HG03280 (cell line): Measurements from ENCODE around the gene PTGIR.

Experiments used
- ATAC-seq: cut with Tn5 transposase; IDR thresholded peaks from one replicate; pipeline ENCODE4 v1.9.1; 2021; ENCODE audit warnings: mild to moderate bottlenecking, moderate library complexity; ENCODE audit not compliant: unreplicated experiment

PTGIR gene, protein sequence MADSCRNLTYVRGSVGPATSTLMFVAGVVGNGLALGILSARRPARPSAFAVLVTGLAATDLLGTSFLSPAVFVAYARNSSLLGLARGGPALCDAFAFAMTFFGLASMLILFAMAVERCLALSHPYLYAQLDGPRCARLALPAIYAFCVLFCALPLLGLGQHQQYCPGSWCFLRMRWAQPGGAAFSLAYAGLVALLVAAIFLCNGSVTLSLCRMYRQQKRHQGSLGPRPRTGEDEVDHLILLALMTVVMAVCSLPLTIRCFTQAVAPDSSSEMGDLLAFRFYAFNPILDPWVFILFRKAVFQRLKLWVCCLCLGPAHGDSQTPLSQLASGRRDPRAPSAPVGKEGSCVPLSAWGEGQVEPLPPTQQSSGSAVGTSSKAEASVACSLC

GRCh38 chr19:46624958-46625661 is at the start of gene PTGIR:
Gene PTGIR, minus strand, starts transcription at chr19:46625089. Its CDS starts 864 bp downstream, at chr19:46624225.
- no peak for ATAC-seq

DNA sequence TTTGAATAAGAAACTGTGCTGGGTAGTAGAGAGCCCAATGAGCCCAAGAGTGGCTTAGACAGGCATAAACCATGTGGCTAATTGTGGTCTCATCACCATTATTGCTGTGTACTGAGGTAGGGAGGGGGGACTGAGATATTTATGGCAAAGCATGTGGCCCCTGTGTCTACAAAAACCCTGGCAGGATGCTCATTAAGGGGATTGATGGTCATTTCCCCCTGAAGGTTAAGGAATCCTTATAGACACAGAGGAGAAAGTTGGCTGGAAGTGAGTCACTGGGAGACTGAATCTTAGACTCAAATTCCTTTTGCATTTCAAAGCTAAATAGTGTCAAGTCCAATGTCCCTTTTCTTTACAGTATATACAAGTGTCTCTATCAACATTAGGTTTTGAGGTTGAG is 45.9 kb upstream of the PTGIR start:
- ATAC-seq: no peak

GRCh38 chr19:46668662-46669061 is 43.8 kb upstream of the PTGIR start:
- ATAC-seq: no peak

GRCh38 chr19:46665072-46665471 is 40.2 kb upstream of the PTGIR start:
- ATAC-seq: no peak

GRCh38 chr19:46661735-46662592 is 37.1 kb upstream of the PTGIR start:
- peak; percentile 26 for ATAC-seq

DNA sequence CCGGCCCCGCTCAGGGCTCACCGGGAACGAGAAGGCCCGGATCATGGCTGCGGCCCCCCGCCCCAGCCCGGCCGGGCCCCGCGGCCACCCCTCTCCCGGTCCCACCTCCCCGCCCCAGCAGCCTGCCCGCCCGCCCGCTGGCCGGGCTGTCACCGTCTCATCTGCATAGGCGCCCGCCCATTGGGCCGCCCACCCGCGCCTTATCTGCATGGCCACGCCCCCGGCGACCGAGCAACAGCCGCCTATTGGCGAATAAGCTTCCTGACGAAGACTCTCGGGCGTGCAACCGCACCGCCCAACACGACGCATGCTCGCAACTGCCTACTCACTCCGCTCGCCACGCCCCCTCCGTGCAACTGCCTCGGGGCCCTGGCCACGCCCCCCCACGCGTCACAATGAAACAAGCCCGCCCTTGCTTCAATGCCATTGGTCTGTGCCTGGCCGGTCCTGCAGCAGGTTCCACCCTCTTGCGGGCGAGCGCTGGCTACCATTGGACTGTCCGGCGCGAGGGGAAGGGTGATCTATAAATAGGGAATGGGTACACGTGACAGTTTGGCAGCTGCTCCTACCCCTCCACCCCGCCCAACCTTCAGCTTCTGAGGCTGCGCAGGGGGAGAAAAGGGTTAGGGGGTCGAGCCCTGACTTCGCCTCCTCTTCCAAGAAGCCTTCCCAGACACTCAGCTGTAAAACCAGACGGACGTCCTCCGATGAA is 36.3 kb upstream of the PTGIR start, which contains the start of gene DACT3:
TSS of gene DACT3 (minus strand) at position 163 of the 712 bp plus-strand sequence. CDS start at position 45, 118 bp downstream.
- peak; percentile 90 for ATAC-seq

DNA sequence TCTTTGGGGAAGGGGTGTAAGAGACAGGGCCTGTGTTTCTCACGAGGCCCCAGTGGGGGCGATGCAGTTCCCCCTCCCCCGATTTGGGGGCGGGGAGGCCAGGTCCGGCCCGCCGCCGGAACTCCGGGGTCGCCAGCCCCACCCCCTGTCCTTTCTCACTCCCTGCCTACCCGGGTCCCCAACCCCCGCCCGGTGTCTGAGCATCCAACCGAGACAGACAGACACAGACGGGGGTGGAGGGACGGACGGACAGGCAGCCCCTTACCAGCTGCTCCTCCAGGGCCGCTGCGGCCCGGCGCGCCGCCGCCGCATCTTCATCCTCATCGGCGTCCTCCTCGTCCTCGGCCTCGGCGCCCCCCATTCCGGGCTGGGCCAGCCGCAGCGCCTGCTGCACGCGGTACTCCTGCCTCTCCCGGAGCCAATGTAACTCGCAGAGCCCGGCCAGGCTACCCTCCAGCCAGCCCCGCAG is 35.7 kb upstream of the PTGIR start:
- no peak for ATAC-seq

GRCh38 chr19:46660008-46660517 is 35.2 kb upstream of the PTGIR start:
- ATAC-seq: no peak

- no peak for ATAC-seq
Observed at GRCh38 chr19:46659151-46660007, 34.5 kb upstream of the PTGIR start.

DNA sequence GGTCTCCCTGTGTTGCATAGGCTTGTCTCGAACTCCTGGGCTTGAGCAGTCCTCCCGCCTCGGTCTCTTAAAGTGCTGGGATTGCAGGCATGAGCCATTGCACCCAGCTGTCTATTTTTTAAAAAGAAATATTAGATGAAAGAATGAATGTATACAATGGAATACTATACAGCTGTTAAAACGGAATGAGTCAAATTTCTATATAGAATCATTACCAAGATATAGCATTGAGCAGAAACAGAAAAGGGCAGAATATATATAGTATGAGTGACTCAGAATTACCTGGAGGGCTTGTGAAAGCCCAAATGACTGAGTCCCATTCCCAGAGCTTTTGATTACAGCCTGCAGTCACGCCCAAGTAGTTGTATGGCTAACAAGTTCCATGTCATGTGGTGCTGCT is 31.7 kb upstream of the PTGIR start:
- ATAC-seq: no peak

DNA sequence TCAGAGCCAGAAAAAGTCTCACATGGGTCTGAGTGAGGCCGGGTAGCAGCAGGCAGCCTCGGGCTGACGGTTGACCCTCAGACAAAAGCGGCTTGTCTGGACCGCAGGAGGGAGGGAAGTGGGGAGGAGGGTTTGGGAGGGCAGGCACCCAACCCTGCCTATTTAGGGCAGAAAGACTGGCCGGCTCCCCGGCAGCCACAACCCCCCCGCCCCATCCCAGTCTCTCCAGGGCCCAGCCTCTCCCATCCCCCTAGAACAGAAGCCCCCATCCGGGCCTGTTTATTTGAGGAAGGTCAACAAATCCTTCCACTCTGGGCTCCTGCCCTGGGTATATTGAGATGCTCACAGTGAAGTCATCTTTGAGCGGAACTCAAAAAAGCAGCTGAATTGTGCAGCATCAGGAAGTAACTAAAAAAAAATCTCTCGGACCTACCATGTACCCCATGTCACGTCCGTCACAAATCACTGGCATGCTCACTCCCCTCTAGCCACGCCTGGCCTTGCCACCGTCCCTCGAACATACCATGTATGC is 29.8 kb upstream of the PTGIR start:
- ATAC-seq: no peak

DNA sequence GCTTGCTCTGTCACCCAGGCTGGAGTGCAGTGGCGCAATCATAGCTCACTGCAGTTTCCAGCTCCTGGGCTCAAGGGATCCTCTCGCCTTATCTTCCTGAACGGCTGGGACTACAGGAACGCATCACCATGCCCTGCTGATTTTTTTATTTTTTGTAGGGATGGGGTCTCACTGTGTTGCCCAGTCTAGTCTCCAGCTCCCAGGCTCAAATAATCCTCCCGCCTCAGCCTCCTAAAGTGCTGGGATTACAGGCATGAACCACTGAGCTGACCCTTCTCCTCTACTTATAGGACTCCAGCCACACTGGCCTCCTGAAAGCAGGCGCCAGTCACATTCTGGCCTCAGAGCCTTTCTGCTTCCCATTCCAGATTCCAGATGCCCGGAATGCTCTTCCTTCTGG is 25.6 kb upstream of the PTGIR start:
- ATAC-seq: no peak

DNA sequence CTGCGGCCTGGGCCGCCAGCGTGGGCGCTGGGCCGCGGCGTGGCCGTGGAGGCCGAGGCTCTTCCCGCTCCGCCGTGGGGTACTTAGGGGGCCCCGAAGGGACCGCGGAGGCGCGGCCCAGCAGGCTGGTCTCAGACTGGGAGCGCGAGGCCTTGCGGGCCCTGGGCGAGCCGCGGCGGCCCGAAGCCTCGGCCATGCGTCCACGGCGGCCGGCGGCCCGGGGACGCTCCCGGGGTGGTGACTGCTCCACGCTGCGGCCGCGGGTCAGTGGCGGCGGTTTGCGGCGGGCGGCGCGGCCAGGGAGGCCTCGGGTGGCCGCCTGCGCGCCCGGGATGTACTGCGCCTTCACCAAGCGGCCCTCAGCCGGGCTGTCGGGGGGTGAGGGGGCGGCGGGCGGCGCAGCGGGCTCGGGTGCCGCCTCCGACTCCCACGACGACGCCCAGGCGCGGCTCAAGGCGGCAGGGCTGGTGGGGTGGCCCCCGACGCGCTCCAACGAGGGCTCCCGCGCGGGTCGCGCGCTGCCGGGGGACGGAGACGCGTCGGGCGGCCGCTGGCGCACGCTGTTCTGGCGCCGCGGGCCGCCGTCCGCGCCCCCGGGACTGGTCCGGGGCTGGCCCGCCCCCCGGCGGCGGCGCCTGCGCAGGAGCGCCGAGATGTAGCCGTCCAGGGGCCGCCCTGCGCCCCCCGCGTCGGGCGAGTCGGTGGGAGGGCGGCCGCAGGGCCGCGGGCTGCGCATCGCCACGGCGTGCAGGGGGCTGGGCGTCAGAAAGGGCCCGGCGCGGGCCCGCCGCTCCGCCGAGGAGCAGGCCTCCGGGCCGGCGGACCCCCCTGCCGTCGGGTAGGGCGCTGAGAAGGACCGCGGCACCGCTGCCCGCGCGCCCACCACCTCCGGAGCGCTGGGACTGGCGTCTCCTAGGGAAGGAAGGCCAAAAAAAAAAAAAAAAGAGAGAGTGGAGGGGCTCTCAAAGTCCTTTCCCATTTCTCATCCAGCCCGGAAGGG is 24.4 kb upstream of the PTGIR start:
- no peak for ATAC-seq

DNA sequence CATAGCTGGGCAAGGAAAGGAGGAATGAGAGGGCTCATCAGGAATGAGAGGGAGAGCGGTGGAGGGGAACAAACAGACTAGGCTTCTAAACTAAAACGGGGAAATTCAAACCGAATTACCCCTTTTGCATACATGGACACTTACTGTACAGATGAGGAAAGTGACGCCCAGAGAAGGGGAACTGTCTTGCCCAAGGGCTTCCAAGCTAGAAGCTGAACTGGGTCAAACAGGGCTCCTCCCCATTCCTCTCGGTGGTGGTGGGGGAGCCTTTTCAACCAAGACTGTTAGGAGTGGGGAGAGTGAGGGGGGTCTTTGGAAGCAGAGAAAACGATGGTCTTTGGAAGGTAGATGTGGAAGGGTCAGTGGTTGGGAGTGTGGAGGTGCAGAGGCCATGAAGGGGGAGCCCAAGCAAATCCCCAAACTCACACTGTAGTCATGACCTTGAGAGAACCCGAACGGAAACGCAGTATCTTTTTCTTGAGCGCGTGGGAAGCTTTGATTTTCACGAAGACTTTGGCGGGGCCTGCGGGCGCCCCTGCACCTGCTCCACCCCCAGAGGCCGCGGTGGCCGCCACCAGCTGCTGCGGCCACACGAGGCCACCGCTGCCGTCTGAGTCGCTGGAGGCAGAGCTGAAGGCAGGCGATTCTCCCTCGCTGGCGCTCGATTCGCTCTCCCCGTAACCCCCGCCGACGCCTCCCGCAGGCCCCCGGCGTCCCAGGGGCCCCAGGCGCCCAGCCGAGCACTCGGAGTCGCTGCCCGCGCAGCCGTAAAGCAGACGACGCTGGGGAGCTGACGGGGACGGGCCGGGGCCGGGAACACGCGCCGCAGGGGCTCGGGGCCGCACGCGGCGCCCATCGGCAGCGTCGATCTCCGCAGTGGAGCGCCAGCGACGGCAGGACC is 23.4 kb upstream of the PTGIR start:
- no peak for ATAC-seq

DNA sequence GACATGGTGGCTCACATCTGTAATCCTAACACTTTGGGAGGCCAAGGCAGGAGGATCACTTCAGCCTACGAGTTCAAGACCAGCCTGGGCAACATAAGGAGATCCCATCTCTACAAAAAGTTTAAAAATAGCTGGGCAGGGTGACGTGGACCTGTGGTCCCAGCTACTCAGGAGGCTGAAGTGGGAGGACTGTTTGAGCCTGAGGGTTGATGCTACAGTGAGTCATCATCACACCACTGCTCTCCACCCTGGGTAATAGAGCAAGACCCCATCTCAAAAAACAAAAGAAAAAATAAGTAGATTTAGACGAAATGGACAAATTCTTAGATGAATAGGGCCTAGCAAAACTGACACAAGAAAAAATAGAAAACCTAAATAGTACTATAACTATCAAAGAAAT is 21.5 kb upstream of the PTGIR start:
- no peak for ATAC-seq

- no peak for ATAC-seq
Observed at GRCh38 chr19:46644720-46645119, 19.8 kb upstream of the PTGIR start.

GRCh38 chr19:46640656-46641055 is 15.8 kb upstream of the PTGIR start:
- no peak for ATAC-seq
